Neural progenitor cell (in vitro differentiated cells): ENCODE measurements around the gene RAB40B. TPM values are rescaled to one million over a fixed set of nuclear protein-coding genes. Genes with fewer than 3 reads are reported as not detected.

Source experiments
- DNase-seq: peaks from one replicate; pipeline ENCODE4 v3.0.0-alpha.2; 2016; ENCODE audit warnings: low spot score
- H2AFZ ChIP-seq: fragments of 200-600 bp; sonication (generic); replicated peaks from 2 replicates; pipeline ENCODE4 v1.6.1; 2016; ENCODE audit warnings: antibody characterized with exemption
- H3F3A ChIP-seq: fragments of 200-600 bp; sonication (generic); 2 replicates; pipeline ENCODE4 v1.6.1; 2016; ENCODE audit warnings: antibody characterized with exemption, low read depth
- H3K27ac ChIP-seq: fragments of 200-600 bp; sonication (generic); 2 replicates; pipeline ENCODE4 v1.5.1; 2016; ENCODE audit warnings: mild to moderate bottlenecking
- H3K27me3 ChIP-seq: fragments of 200-600 bp; sonication (generic); 2 replicates; pipeline ENCODE4 v1.6.1; 2016; ENCODE audit warnings: mild to moderate bottlenecking, moderate library complexity
- H3K36me3 ChIP-seq: fragments of 200-600 bp; sonication (generic); 2 replicates; pipeline ENCODE4 v1.5.1; 2016
- H3K4me1 ChIP-seq: fragments of 200-600 bp; sonication (generic); 2 replicates; pipeline ENCODE4 v1.6.1; 2016; ENCODE audit warnings: mixed run types
- H3K4me2 ChIP-seq: fragments of 200-600 bp; sonication (generic); 2 replicates; pipeline ENCODE4 v1.6.1; 2016
- H3K4me3 ChIP-seq: fragments of 200-600 bp; sonication (generic); 2 replicates; pipeline ENCODE4 v1.5.1; 2016
- H3K79me2 ChIP-seq: fragments of 200-600 bp; sonication (generic); 2 replicates; pipeline ENCODE4 v1.6.1; 2016; ENCODE audit warnings: low read depth
- H3K9ac ChIP-seq: fragments of 200-600 bp; sonication (generic); 2 replicates; pipeline ENCODE4 v1.6.1; 2016
- H3K9me3 ChIP-seq: fragments of 200-600 bp; sonication (generic); 2 replicates; pipeline ENCODE4 v1.5.1; 2016; ENCODE audit warnings: low read depth
- H4K20me1 ChIP-seq: fragments of 200-600 bp; sonication (generic); 2 replicates; pipeline ENCODE4 v1.6.1; 2016; ENCODE audit warnings: low read depth
- H3K27ac Mint-ChIP-seq: 3 replicates; pipeline ENCODE4 v1.8.0; 2021; ENCODE audit warnings: mixed read lengths
- H3K27me3 Mint-ChIP-seq: 2 replicates; pipeline ENCODE4 v1.8.0; 2022; ENCODE audit warnings: low read depth, mild to moderate bottlenecking, inconsistent platforms, moderate library complexity, mixed read lengths; ENCODE audit not compliant: insufficient read depth
- H3K36me3 Mint-ChIP-seq: 3 replicates; pipeline ENCODE4 v1.8.0; 2021; ENCODE audit warnings: mixed read lengths
- H3K4me1 Mint-ChIP-seq: 3 replicates; pipeline ENCODE4 v1.8.0; 2021; ENCODE audit warnings: mixed read lengths
- H3K4me3 Mint-ChIP-seq: 3 replicates; pipeline ENCODE4 v1.8.0; 2021; ENCODE audit warnings: mild to moderate bottlenecking, moderate library complexity, mixed read lengths
- H3K9me3 Mint-ChIP-seq: 3 replicates; pipeline ENCODE4 v1.8.0; 2020; ENCODE audit warnings: mixed read lengths
- EZH2 ChIP-seq: fragments of 200-600 bp; sonication (generic); IDR thresholded peaks from 2 replicates; pipeline ENCODE4 v1.6.1; 2017; ENCODE audit warnings: antibody characterized with exemption, mild to moderate bottlenecking, moderate library complexity
- EZH2phosphoT487 ChIP-seq: fragments of 200-600 bp; sonication (generic); IDR thresholded peaks from 2 replicates; pipeline ENCODE4 v1.6.1; 2017; ENCODE audit warnings: antibody characterized with exemption
- total RNA-seq: library from RNA; depleted of rRNA; stranded (reverse); fragments of >200 nt; gene quantifications from 2 replicates; pipeline ENCODE4 v1.2.3, GENCODE V29; 2015; ENCODE audit warnings: low replicate concordance
- TF ChIP-seq, protein P1 (sequence below): fragments of 200-600 bp; sonication (generic); IDR thresholded peaks from 2 replicates; pipeline ENCODE4 v1.5.1; 2017; ENCODE audit warnings: antibody characterized with exemption, mild to moderate bottlenecking

RAB40B gene
- total RNA-seq, 1 donor from 2014 or later: 5.6 TPM

DNA sequence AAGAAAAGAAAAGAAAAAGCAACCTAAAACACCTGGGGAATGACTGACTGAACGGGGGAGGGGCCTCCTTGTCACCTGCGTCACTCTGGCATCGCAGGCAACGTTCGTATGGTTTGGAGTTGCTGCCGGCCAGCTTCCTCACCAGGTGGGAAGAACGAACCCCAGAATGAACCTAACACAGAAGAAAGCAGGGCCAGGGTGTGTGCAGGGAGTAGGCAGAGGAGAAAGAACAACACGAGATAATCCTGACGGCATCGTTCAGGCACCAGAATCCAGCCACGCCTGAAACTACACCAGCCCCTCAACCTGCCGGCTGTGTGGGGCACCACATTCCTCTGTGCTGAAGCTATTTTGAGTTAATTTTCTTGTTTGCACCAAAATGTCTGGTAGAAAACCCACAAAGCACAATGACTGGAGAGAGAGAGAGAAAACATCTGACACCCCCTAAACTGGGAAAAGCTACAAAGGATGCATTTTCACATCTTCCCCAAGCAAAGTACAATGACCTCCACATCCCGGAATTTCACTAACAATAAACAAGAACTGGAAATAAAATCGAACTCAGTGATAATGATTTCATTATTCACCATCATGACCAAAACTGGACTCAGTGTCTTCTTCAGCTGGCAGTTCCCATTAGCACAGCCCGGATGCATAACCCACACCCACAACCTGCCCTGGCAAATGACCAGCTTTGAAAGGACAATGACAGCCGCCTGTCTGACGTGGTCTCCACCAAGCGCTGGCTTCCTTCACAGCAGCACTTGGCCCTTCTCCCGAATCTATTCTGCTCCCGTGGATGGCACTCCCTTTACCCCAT is 23.6 kb downstream of the RAB40B start:
- Mint-ChIP-seq H3K27me3 (no peaks in the 10 kb centered on the region), H3K9me3 (no peaks in the 10 kb centered on the region), H3K36me3 (no peaks in the 10 kb centered on the region), H3K27ac (no peak overlapping the region), H3K4me3 (no peak overlapping the region), H3K4me1 (peaks cover 2% of the 10 kb centered on the region)
- no peak overlapping the region for H3K4me3 ChIP-seq
- no peak overlapping the region for H3K9ac ChIP-seq
- H3K4me1 ChIP-seq: no peaks in the 10 kb centered on the region
- H3K4me2 ChIP-seq: no peak overlapping the region
- TF ChIP-seq EZH2: no peak
- no peak for TF ChIP-seq EZH2phosphoT487
- TF ChIP-seq, protein P1, sequence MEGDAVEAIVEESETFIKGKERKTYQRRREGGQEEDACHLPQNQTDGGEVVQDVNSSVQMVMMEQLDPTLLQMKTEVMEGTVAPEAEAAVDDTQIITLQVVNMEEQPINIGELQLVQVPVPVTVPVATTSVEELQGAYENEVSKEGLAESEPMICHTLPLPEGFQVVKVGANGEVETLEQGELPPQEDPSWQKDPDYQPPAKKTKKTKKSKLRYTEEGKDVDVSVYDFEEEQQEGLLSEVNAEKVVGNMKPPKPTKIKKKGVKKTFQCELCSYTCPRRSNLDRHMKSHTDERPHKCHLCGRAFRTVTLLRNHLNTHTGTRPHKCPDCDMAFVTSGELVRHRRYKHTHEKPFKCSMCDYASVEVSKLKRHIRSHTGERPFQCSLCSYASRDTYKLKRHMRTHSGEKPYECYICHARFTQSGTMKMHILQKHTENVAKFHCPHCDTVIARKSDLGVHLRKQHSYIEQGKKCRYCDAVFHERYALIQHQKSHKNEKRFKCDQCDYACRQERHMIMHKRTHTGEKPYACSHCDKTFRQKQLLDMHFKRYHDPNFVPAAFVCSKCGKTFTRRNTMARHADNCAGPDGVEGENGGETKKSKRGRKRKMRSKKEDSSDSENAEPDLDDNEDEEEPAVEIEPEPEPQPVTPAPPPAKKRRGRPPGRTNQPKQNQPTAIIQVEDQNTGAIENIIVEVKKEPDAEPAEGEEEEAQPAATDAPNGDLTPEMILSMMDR: no peak
- H3K79me2 ChIP-seq: no peaks in the 10 kb centered on the region
- no peaks in the 10 kb centered on the region for H3K36me3 ChIP-seq
- no peaks in the 10 kb centered on the region for H3K9me3 ChIP-seq
- H3K27ac ChIP-seq: no peak overlapping the region
- DNase-seq: no peak
- H3K27me3 ChIP-seq: no peaks in the 10 kb centered on the region
- H4K20me1 ChIP-seq: no peaks in the 10 kb centered on the region
- no peak overlapping the region for H2AFZ ChIP-seq
- no peaks in the 10 kb centered on the region for H3F3A ChIP-seq

DNA sequence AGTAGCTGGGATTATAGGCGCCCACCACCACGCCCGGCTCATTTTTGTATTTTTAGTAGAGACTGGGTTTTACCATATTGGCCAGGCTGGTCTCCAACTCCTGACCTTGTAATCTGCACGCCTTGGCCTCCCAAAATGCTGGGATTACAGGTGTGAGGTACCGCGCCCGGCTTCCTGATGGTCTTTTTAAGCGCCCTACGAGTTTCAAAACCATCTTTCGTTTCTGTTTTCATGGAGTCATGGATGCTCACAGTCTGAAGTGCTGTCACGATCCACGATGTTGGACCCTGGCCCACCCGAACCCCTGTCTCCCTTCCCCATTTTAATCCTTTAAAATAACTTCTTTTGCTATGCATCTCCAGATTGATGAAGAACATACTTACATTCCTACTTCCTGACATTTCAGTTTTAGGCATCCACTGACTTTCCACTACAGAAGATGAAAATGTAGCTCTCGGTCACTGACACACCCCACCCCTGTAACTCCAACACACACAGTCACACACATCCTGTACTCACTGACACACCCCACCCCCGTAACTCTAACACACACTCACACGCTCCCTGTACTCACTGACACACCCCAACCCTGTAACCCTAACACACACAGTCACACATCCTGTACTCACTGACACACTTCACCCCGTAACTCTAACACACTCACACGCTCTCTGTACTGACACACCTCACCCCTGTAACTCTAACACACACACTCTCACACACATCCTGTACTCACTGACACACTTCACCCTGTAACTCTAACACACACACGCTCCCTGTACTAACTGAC is 27.6 kb downstream of the RAB40B start:
- no peaks in the 10 kb centered on the region for H3K79me2 ChIP-seq
- no peaks in the 10 kb centered on the region for H3F3A ChIP-seq
- Mint-ChIP-seq H3K4me3 (no peak overlapping the region), H3K9me3 (no peaks in the 10 kb centered on the region), H3K4me1 (peaks cover 9% of the 10 kb centered on the region), H3K27me3 (peaks cover 4% of the 10 kb centered on the region), H3K36me3 (no peaks in the 10 kb centered on the region), H3K27ac (no peak overlapping the region)
- H4K20me1 ChIP-seq: no peaks in the 10 kb centered on the region
- H2AFZ ChIP-seq: no peak overlapping the region
- DNase-seq: no peak
- H3K36me3 ChIP-seq: no peaks in the 10 kb centered on the region
- H3K4me2 ChIP-seq: no peak overlapping the region
- H3K4me3 ChIP-seq: no peak overlapping the region
- H3K9me3 ChIP-seq: no peaks in the 10 kb centered on the region
- TF ChIP-seq, protein P1: no peak
- TF ChIP-seq EZH2: no peak
- TF ChIP-seq EZH2phosphoT487: no peak
- H3K4me1 ChIP-seq: peaks cover 3% of the 10 kb centered on the region
- H3K9ac ChIP-seq: no peak overlapping the region
- no peak overlapping the region for H3K27ac ChIP-seq
- no peaks in the 10 kb centered on the region for H3K27me3 ChIP-seq

GRCh38 chr17:82668631-82669099 is 29.8 kb downstream of the RAB40B start:
- Mint-ChIP-seq H3K27ac (no peak overlapping the region), H3K27me3 (peaks cover 5% of the 10 kb centered on the region), H3K36me3 (no peaks in the 10 kb centered on the region), H3K4me1 (peaks cover 13% of the 10 kb centered on the region), H3K4me3 (no peak overlapping the region), H3K9me3 (no peaks in the 10 kb centered on the region)
- TF ChIP-seq EZH2phosphoT487 (no peak), EZH2 (no peak)
- TF ChIP-seq, protein P1: peak; percentile 65
- no peaks in the 10 kb centered on the region for H4K20me1 ChIP-seq
- peak overlapping the region; percentile 42 for H3K4me2 ChIP-seq
- no peak overlapping the region for H3K9ac ChIP-seq
- peaks cover 14% of the 10 kb centered on the region for H3K4me1 ChIP-seq
- DNase-seq: peak; percentile 85
- no peaks in the 10 kb centered on the region for H3K79me2 ChIP-seq
- H3K4me3 ChIP-seq: no peak overlapping the region
- H3K9me3 ChIP-seq: no peaks in the 10 kb centered on the region
- H3F3A ChIP-seq: no peaks in the 10 kb centered on the region
- no peaks in the 10 kb centered on the region for H3K36me3 ChIP-seq
- peak overlapping the region; percentile 83 for H2AFZ ChIP-seq
- no peak overlapping the region for H3K27ac ChIP-seq
- no peaks in the 10 kb centered on the region for H3K27me3 ChIP-seq
